ENCODE data around the gene ATP6V0A4. TPM values are rescaled to one million over a fixed set of nuclear protein-coding genes. Genes with fewer than 3 reads are reported as not detected.

ATP6V0A4 gene
- total RNA-seq, 4 donors from 2014 or later, result not detected

- TF ChIP-seq EP300 (IDR thresholded peaks at IDR 0.05), result no peak
- no peak for TF ChIP-seq POLR2A (IDR thresholded peaks at IDR 0.05)
- TF ChIP-seq, protein P1, sequence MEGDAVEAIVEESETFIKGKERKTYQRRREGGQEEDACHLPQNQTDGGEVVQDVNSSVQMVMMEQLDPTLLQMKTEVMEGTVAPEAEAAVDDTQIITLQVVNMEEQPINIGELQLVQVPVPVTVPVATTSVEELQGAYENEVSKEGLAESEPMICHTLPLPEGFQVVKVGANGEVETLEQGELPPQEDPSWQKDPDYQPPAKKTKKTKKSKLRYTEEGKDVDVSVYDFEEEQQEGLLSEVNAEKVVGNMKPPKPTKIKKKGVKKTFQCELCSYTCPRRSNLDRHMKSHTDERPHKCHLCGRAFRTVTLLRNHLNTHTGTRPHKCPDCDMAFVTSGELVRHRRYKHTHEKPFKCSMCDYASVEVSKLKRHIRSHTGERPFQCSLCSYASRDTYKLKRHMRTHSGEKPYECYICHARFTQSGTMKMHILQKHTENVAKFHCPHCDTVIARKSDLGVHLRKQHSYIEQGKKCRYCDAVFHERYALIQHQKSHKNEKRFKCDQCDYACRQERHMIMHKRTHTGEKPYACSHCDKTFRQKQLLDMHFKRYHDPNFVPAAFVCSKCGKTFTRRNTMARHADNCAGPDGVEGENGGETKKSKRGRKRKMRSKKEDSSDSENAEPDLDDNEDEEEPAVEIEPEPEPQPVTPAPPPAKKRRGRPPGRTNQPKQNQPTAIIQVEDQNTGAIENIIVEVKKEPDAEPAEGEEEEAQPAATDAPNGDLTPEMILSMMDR (IDR thresholded peaks at IDR 0.05), result no peak
- DNase-seq (ENCODE audit: low spot score in 2 of 2), result no peak
- Histone ChIP-seq H3K36me3 (no peaks in the 10 kb centered on the region), H3K4me1 (no peaks in the 10 kb centered on the region), H3K27me3 (no peaks in the 10 kb centered on the region), H3K27ac (no peak overlapping the region), H3K9me3 (no peaks in the 10 kb centered on the region), H3K4me3 (no peak overlapping the region)
- 87 to 90% methylated on average over 6 of the region's 6 CpGs for WGBS, 2 donors
These were observed 49.3 kb downstream of the ATP6V0A4 start for GRCh38 chr7:138748666-138749065.

DNA sequence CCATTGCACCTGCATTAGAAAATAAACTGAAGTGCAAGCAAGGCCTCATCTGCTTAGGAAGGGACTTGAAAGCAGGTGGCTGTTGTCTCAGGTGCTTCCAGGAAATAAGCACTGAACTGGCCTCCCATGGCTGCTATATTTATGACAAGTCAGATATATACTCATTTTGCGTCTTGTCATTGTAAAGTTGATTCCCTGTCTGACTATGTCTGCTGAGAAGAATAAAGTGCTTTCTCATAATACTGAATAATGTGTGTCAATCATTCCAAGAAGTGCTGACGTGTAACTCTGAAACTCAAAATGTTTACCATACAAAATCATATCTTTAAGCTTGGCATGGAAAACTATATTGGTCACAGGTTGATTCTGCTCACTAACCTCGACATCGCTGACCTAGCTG is 51.9 kb downstream of the ATP6V0A4 start:
- TF ChIP-seq, protein P1 (IDR thresholded peaks at IDR 0.05), result no peak
- no peak for DNase-seq (ENCODE audit: low spot score in 2 of 2)
- Histone ChIP-seq H3K4me3 (no peak overlapping the region), H3K27ac (no peak overlapping the region), H3K9me3 (no peaks in the 10 kb centered on the region), H3K36me3 (no peaks in the 10 kb centered on the region), H3K4me1 (no peaks in the 10 kb centered on the region), H3K27me3 (no peaks in the 10 kb centered on the region)
- WGBS, 2 donors, result 81% methylated on average over 4 of the region's 4 CpGs

DNA sequence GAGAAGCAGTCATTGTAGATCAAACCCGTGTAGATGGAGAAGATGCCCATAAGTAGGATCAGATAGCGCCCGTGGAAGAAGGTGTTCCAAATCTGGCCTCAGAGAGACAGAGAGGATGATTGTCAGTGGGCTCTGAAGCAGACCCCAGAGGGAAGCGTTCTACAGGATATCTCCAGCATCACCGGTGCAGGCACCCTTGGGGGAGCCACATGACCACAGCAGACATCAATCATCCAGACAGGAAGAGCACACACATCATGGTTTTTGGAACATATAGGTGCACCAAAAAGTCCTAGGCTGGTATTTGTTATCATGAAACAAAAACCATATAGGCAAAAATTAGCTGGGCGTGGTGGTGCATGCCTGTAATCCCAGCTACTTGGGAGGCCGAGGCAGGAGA is 52.8 kb downstream of the ATP6V0A4 start:
- no peaks in the 10 kb centered on the region for H3K9me3 ChIP-seq
- no peaks in the 10 kb centered on the region for H3K27me3 ChIP-seq
- H3K4me3 ChIP-seq, result no peak overlapping the region
- TF ChIP-seq EP300 (IDR thresholded peaks at IDR 0.05) (no peak), POLR2A (IDR thresholded peaks at IDR 0.05) (no peak)
- TF ChIP-seq, protein P1 (IDR thresholded peaks at IDR 0.05), result no peak
- WGBS, 2 donors, result 91 to 93% methylated on average over 7 of the region's 7 CpGs
- H3K27ac ChIP-seq, result no peak overlapping the region
- H3K36me3 ChIP-seq, result no peaks in the 10 kb centered on the region
- no peaks in the 10 kb centered on the region for H3K4me1 ChIP-seq
- DNase-seq (ENCODE audit: low spot score in 2 of 2), result no peak

DNA sequence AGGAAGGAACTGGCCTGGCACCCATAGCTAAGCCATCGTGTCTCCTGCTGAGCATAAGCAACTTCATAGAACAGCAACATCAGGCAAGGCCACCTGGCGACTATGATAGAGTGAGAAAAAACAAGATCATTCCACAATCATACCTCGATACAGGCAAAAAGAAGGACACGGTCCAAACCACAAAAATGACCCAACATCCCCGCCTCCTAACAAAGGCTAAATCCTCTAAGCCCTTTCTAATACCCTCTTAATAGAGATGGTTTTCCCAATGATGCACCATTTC is 56.6 kb downstream of the ATP6V0A4 start:
- Histone ChIP-seq H3K27ac (no peak overlapping the region), H3K36me3 (no peaks in the 10 kb centered on the region), H3K4me3 (no peak overlapping the region), H3K4me1 (no peaks in the 10 kb centered on the region), H3K27me3 (no peaks in the 10 kb centered on the region), H3K9me3 (no peaks in the 10 kb centered on the region)
- TF ChIP-seq EP300 (IDR thresholded peaks at IDR 0.05), result no peak
- TF ChIP-seq, protein P1 (IDR thresholded peaks at IDR 0.05), result no peak
- no peak for TF ChIP-seq POLR2A (IDR thresholded peaks at IDR 0.05)
- WGBS, 2 donors, result 84 to 86% methylated on average over 5 of the region's 5 CpGs
- DNase-seq (ENCODE audit: low spot score in 2 of 2), result no peak

DNA sequence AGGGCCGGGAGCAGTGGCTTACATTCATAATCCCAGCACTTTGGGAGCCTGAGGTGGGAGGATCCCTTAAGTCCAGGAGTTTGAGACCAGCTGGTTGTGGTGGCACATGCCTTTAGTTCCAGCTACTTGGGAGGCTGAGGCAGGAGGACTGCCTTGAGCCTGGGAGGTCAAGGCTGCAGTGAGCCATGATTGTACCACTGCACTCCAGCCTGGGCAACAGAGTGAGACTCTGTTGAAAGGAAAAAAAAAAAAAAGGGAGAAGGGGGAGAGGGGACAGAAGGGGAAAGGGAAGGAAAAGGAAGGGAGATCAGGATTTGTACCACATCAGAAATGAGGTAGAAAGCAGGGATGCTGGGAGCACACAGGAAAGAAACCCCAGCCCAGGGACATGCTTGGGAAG is 58.1 kb downstream of the ATP6V0A4 start:
- H3K9me3 ChIP-seq, result no peaks in the 10 kb centered on the region
- H3K4me1 ChIP-seq, result no peaks in the 10 kb centered on the region
- no peak for DNase-seq (ENCODE audit: low spot score in 2 of 2)
- 88 to 91% methylated on average over 1 of the region's 1 CpG for WGBS, 2 donors
- H3K36me3 ChIP-seq, result no peaks in the 10 kb centered on the region
- H3K4me3 ChIP-seq, result no peak overlapping the region
- H3K27me3 ChIP-seq, result no peaks in the 10 kb centered on the region
- TF ChIP-seq, protein P1 (IDR thresholded peaks at IDR 0.05), result no peak
- TF ChIP-seq EP300 (IDR thresholded peaks at IDR 0.05) (no peak), POLR2A (IDR thresholded peaks at IDR 0.05) (no peak)
- no peak overlapping the region for H3K27ac ChIP-seq

Data from tibial nerve (tissue), 4 donors.